ENCODE results near the gene HSDL2. TPM values are rescaled to one million over a fixed set of nuclear protein-coding genes. Genes with fewer than 3 reads are reported as not detected.
"Not testable (repeated sequence)": the region's sequence is repeated elsewhere in the genome, so short reads cannot be mapped to it uniquely, and the experiment has no call there.

HSDL2 gene
- polyA plus RNA-seq, 4 donors: 30.8 to 54.9 (median 40.1) TPM

DNA sequence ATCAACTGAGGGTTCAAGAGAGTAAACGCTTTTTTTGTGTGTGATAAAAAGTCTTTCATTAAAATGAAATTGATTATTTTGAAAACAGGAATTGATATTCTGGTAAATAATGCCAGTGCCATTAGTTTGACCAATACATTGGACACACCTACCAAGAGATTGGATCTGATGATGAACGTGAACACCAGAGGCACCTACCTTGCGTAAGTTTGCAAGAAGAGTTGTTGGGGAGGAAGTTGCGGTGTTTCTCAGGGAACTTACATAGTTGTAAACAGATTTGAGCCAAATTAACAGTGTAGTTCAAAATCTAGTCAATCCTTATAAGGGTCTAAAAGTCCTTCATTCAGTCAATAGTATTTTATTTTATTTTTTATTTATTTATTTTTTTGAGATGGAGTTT is 28.9 kb downstream of the HSDL2 start:
- Histone ChIP-seq H3K27me3 (ENCODE audit: control insufficient read depth in 3 of 3, insufficient read depth in 3 of 3, low read length in 3 of 3) (no peaks in the 10 kb centered on the region), H3K36me3 (ENCODE audit: control insufficient read depth in 3 of 3, insufficient read depth in 2 of 3, low read depth in 1 of 3, low read length in 3 of 3) (peaks cover 2 to 23% (median 14%) of the 10 kb centered on the region in 3 donors), H3K9me3 (ENCODE audit: control insufficient read depth in 2 of 2, insufficient read depth in 1 of 2, low read depth in 1 of 2, low read length in 1 of 2) (no peaks in the 10 kb centered on the region), H3K27ac (ENCODE audit: low read depth in 1 of 3, low read length in 2 of 3) (no peak overlapping the region), H3K4me1 (ENCODE audit: control insufficient read depth in 3 of 3, insufficient read depth in 2 of 3, low read depth in 1 of 3, low read length in 2 of 3) (no peaks in the 10 kb centered on the region), H3K4me3 (ENCODE audit: low read depth in 1 of 3, low read length in 3 of 3) (no peak overlapping the region)
- no peak for FAIRE-seq
- 86 to 95% (median 95%) methylated on average over 4 of the region's 4 CpGs for WGBS, 3 donors
- no peak for DNase-seq

- DNase-seq: no peak
- no peak overlapping the region for H3K4me3 ChIP-seq (ENCODE audit: low read depth in 1 of 3, low read length in 3 of 3)
- peaks cover 2 to 23% (median 14%) of the 10 kb centered on the region in 3 donors for H3K36me3 ChIP-seq (ENCODE audit: control insufficient read depth in 3 of 3, insufficient read depth in 2 of 3, low read depth in 1 of 3, low read length in 3 of 3)
- H3K27me3 ChIP-seq (ENCODE audit: control insufficient read depth in 3 of 3, insufficient read depth in 3 of 3, low read length in 3 of 3): no peaks in the 10 kb centered on the region
- 85 to 95% (median 88%) methylated on average over 4 of the region's 4 CpGs for WGBS, 3 donors
- no peak for FAIRE-seq
- no peak overlapping the region for H3K27ac ChIP-seq (ENCODE audit: low read depth in 1 of 3, low read length in 2 of 3)
- H3K9me3 ChIP-seq (ENCODE audit: control insufficient read depth in 2 of 2, insufficient read depth in 1 of 2, low read depth in 1 of 2, low read length in 1 of 2): no peaks in the 10 kb centered on the region
- H3K4me1 ChIP-seq (ENCODE audit: control insufficient read depth in 3 of 3, insufficient read depth in 2 of 3, low read depth in 1 of 3, low read length in 2 of 3): no peaks in the 10 kb centered on the region
These were observed 29.9 kb downstream of the HSDL2 start for GRCh38 chr9:112409758-112410157.

- Histone ChIP-seq H3K27ac (ENCODE audit: low read depth in 1 of 3, low read length in 2 of 3) (no peak overlapping the region), H3K36me3 (ENCODE audit: control insufficient read depth in 3 of 3, insufficient read depth in 2 of 3, low read depth in 1 of 3, low read length in 3 of 3) (peaks cover 2 to 24% (median 14%) of the 10 kb centered on the region in 3 donors)
- FAIRE-seq: no peak
These were observed 31.7 kb downstream of the HSDL2 start for GRCh38 chr9:112411626-112412027.

DNA sequence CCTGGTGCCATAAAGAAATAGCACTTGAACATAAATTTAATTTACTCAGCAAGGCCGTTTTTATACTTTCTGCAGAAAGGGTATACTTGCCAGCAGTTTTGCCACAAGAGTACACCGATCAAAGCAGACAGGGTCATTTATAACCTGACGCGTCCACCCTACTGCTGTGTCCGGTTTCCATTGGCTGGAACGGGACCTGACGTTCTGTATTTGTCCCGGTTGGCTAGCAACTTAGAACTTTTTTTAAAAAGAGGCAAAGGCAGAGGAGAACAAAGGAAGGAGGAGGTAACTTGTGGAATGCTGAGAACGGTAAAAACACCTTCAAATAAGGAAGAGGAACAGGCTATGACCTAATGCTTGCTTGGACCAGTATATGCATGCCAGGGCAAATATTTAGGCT is 33.8 kb downstream of the HSDL2 start:
- H3K36me3 ChIP-seq (ENCODE audit: control insufficient read depth in 3 of 3, insufficient read depth in 2 of 3, low read depth in 1 of 3, low read length in 3 of 3): peaks cover 0 to 18% (median 11%) of the 10 kb centered on the region in 3 donors
- not testable (repeated sequence) for H3K4me3 ChIP-seq (ENCODE audit: low read depth in 1 of 3, low read length in 3 of 3); DNase-seq; FAIRE-seq; H3K4me1 ChIP-seq (ENCODE audit: control insufficient read depth in 3 of 3, insufficient read depth in 2 of 3, low read depth in 1 of 3, low read length in 2 of 3); H3K9me3 ChIP-seq (ENCODE audit: control insufficient read depth in 2 of 2, insufficient read depth in 1 of 2, low read depth in 1 of 2, low read length in 1 of 2); H3K27me3 ChIP-seq (ENCODE audit: control insufficient read depth in 3 of 3, insufficient read depth in 3 of 3, low read length in 3 of 3); H3K27ac ChIP-seq (ENCODE audit: low read depth in 1 of 3, low read length in 2 of 3)
- whole genome bisulfite sequencing, 3 donors: 92 to 96% (median 95%) methylated on average over 8 to 9 of the region's 9 CpGs

More at GRCh38 chr9:112411626-112412027, 31.7 kb downstream of the HSDL2 start:
- WGBS, 3 donors: 55 to 63% (median 55%) methylated on average over 1 of the region's 1 CpG
- Histone ChIP-seq H3K4me3 (ENCODE audit: low read depth in 1 of 3, low read length in 3 of 3) (no peak overlapping the region), H3K4me1 (ENCODE audit: control insufficient read depth in 3 of 3, insufficient read depth in 2 of 3, low read depth in 1 of 3, low read length in 2 of 3) (no peaks in the 10 kb centered on the region), H3K27me3 (ENCODE audit: control insufficient read depth in 3 of 3, insufficient read depth in 3 of 3, low read length in 3 of 3) (no peaks in the 10 kb centered on the region), H3K9me3 (ENCODE audit: control insufficient read depth in 2 of 2, insufficient read depth in 1 of 2, low read depth in 1 of 2, low read length in 1 of 2) (no peaks in the 10 kb centered on the region)
- DNase-seq: peak in 1 of 2 donors; percentile 5

DNA sequence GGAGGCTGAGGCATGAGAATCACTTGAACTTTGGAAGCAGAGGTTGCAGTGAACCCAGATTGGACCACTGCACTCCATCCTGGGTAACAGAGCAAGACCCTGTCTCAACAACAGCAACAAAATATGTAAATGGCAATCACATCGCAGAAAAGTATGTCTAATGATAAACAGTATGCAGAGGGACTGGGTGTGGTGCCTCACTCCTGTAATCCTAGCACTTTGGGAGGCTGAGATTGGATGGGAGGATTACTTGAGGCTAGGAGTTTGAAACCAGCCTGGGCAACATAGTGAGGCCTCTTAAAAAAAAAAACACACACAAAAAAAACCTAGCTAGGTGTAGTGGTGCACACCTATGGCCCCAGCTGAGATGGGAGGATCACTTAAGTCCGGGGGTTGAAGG is 40.3 kb downstream of the HSDL2 start:
- FAIRE-seq: no peak
- H3K27ac ChIP-seq (ENCODE audit: low read depth in 1 of 3, low read length in 2 of 3): no peak overlapping the region

DNA sequence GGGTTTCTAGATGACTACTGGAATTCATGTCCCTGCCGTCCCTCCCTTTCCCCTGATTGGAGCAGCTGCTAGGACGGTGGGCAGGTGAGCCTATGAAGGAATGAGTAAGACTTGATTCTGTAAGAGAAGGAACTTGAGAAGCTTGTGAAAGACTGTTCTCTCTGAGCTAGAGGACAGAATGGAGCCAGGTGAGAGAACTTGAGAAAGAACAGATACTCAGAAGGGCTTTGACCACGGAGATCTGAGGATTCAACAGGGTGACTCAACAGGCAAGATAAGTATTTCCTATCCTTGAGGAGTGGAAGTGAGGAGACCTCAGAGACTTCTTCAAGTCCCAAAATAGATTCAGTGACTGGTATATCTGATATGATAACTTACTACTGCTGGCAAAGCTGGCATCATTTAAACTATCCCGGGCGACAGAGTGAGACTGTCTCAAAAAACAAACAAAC is 41.9 kb downstream of the HSDL2 start:
- H3K4me1 ChIP-seq (ENCODE audit: control insufficient read depth in 3 of 3, insufficient read depth in 2 of 3, low read depth in 1 of 3, low read length in 2 of 3): no peaks in the 10 kb centered on the region
- DNase-seq (no peak), FAIRE-seq (no peak)
- WGBS, 3 donors: 85 to 94% (median 94%) methylated on average over 5 of the region's 5 CpGs
- H3K27ac ChIP-seq (ENCODE audit: low read depth in 1 of 3, low read length in 2 of 3): no peak overlapping the region
- no peaks in the 10 kb centered on the region for H3K9me3 ChIP-seq (ENCODE audit: control insufficient read depth in 2 of 2, insufficient read depth in 1 of 2, low read depth in 1 of 2, low read length in 1 of 2)
- no peak overlapping the region for H3K4me3 ChIP-seq (ENCODE audit: low read depth in 1 of 3, low read length in 3 of 3)
- no peaks in the 10 kb centered on the region for H3K27me3 ChIP-seq (ENCODE audit: control insufficient read depth in 3 of 3, insufficient read depth in 3 of 3, low read length in 3 of 3)
- peaks cover 0 to 18% (median 2%) of the 10 kb centered on the region in 3 donors for H3K36me3 ChIP-seq (ENCODE audit: control insufficient read depth in 3 of 3, insufficient read depth in 2 of 3, low read depth in 1 of 3, low read length in 3 of 3)

More for the DNA sequence above, 40.3 kb downstream of the HSDL2 start:
- DNase-seq: no peak
- Histone ChIP-seq H3K4me1 (ENCODE audit: control insufficient read depth in 3 of 3, insufficient read depth in 2 of 3, low read depth in 1 of 3, low read length in 2 of 3) (no peaks in the 10 kb centered on the region), H3K27me3 (ENCODE audit: control insufficient read depth in 3 of 3, insufficient read depth in 3 of 3, low read length in 3 of 3) (no peaks in the 10 kb centered on the region), H3K36me3 (ENCODE audit: control insufficient read depth in 3 of 3, insufficient read depth in 2 of 3, low read depth in 1 of 3, low read length in 3 of 3) (peaks cover 0 to 18% (median 2%) of the 10 kb centered on the region in 3 donors), H3K4me3 (ENCODE audit: low read depth in 1 of 3, low read length in 3 of 3) (no peak overlapping the region), H3K9me3 (ENCODE audit: control insufficient read depth in 2 of 2, insufficient read depth in 1 of 2, low read depth in 1 of 2, low read length in 1 of 2) (no peaks in the 10 kb centered on the region)
- WGBS, 3 donors: 93 to 100% (median 93%) methylated on average over 2 of the region's 2 CpGs

- peaks cover 0 to 18% (median 2%) of the 10 kb centered on the region in 3 donors for H3K36me3 ChIP-seq (ENCODE audit: control insufficient read depth in 3 of 3, insufficient read depth in 2 of 3, low read depth in 1 of 3, low read length in 3 of 3)
- 72 to 85% (median 77%) methylated on average over 3 of the region's 3 CpGs for WGBS, 3 donors
- FAIRE-seq: no peak
These were observed 42.7 kb downstream of the HSDL2 start for GRCh38 chr9:112422417-112423148.

GRCh38 chr9:112430006-112430522 is 50.2 kb downstream of the HSDL2 start:
- H3K27ac ChIP-seq (ENCODE audit: low read depth in 1 of 3, low read length in 2 of 3): no peak overlapping the region
- H3K4me3 ChIP-seq (ENCODE audit: low read depth in 1 of 3, low read length in 3 of 3): no peak overlapping the region
- DNase-seq: no peak
- no peaks in the 10 kb centered on the region for H3K4me1 ChIP-seq (ENCODE audit: control insufficient read depth in 3 of 3, insufficient read depth in 2 of 3, low read depth in 1 of 3, low read length in 2 of 3)
- WGBS, 3 donors: 91 to 93% (median 91%) methylated on average over 6 of the region's 6 CpGs
- H3K27me3 ChIP-seq (ENCODE audit: control insufficient read depth in 3 of 3, insufficient read depth in 3 of 3, low read length in 3 of 3): no peaks in the 10 kb centered on the region
- no peaks in the 10 kb centered on the region for H3K9me3 ChIP-seq (ENCODE audit: control insufficient read depth in 2 of 2, insufficient read depth in 1 of 2, low read depth in 1 of 2, low read length in 1 of 2)
- peaks cover 0 to 20% (median 5%) of the 10 kb centered on the region in 3 donors for H3K36me3 ChIP-seq (ENCODE audit: control insufficient read depth in 3 of 3, insufficient read depth in 2 of 3, low read depth in 1 of 3, low read length in 3 of 3)
- no peak for FAIRE-seq

More at GRCh38 chr9:112422417-112423148, 42.7 kb downstream of the HSDL2 start:
- Histone ChIP-seq H3K9me3 (ENCODE audit: control insufficient read depth in 2 of 2, insufficient read depth in 1 of 2, low read depth in 1 of 2, low read length in 1 of 2) (no peaks in the 10 kb centered on the region), H3K4me1 (ENCODE audit: control insufficient read depth in 3 of 3, insufficient read depth in 2 of 3, low read depth in 1 of 3, low read length in 2 of 3) (no peaks in the 10 kb centered on the region), H3K27ac (ENCODE audit: low read depth in 1 of 3, low read length in 2 of 3) (no peak overlapping the region), H3K4me3 (ENCODE audit: low read depth in 1 of 3, low read length in 3 of 3) (no peak overlapping the region), H3K27me3 (ENCODE audit: control insufficient read depth in 3 of 3, insufficient read depth in 3 of 3, low read length in 3 of 3) (no peaks in the 10 kb centered on the region)
- peak in 1 of 2 donors; percentile 8 for DNase-seq
